ENCODE measurements around the gene CAGE1. TPM values are rescaled to one million over a fixed set of nuclear protein-coding genes. Genes with fewer than 3 reads are reported as not detected.

The CAGE1 gene
- total RNA-seq, 1 experiment from 2014 or later, result not detected

DNA sequence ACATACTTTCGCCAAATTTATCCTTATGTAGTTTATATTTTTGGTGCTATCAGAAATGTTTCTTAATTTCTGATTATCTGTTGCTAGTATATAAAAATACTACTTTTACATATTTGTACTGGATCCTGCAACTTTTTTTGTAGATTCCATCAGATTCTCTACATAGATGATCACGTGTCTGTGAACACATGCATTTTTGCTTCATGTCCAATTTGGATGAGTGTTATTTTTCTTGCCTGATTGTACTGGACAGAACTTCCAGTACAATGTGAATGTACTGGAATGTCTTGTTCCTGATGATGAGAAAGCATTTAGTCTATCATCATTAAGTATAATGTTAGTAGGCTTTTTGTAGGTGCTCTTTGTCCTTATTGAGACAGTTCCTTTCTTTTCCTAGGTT, 51.5 kb downstream of the CAGE1 start:
- Mint-ChIP-seq H3K4me3 (ENCODE audit: low read depth, unreplicated experiment) (no peak overlapping the region), H3K27me3 (ENCODE audit: unreplicated experiment) (no peaks in the 10 kb centered on the region), H3K27ac (ENCODE audit: unreplicated experiment) (no peak overlapping the region), H3K36me3 (ENCODE audit: insufficient read depth, unreplicated experiment) (peaks cover 5% of the 10 kb centered on the region), H3K4me1 (ENCODE audit: low read depth, unreplicated experiment) (no peaks in the 10 kb centered on the region), H3K9me3 (ENCODE audit: low read depth, unreplicated experiment) (no peaks in the 10 kb centered on the region)
- no peak for DNase-seq
- intact Hi-C loops (cut with micrococcal nuclease; ENCODE audit: unreplicated experiment), result no loop called here
- CTCF ChIA-PET, result no interaction called here
- TF ChIP-seq, protein P1, sequence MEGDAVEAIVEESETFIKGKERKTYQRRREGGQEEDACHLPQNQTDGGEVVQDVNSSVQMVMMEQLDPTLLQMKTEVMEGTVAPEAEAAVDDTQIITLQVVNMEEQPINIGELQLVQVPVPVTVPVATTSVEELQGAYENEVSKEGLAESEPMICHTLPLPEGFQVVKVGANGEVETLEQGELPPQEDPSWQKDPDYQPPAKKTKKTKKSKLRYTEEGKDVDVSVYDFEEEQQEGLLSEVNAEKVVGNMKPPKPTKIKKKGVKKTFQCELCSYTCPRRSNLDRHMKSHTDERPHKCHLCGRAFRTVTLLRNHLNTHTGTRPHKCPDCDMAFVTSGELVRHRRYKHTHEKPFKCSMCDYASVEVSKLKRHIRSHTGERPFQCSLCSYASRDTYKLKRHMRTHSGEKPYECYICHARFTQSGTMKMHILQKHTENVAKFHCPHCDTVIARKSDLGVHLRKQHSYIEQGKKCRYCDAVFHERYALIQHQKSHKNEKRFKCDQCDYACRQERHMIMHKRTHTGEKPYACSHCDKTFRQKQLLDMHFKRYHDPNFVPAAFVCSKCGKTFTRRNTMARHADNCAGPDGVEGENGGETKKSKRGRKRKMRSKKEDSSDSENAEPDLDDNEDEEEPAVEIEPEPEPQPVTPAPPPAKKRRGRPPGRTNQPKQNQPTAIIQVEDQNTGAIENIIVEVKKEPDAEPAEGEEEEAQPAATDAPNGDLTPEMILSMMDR (IDR thresholded peaks at IDR 0.05; ENCODE audit: unreplicated experiment), result no peak
- BruUV-seq (replicated peaks), result no TSS peak

DNA sequence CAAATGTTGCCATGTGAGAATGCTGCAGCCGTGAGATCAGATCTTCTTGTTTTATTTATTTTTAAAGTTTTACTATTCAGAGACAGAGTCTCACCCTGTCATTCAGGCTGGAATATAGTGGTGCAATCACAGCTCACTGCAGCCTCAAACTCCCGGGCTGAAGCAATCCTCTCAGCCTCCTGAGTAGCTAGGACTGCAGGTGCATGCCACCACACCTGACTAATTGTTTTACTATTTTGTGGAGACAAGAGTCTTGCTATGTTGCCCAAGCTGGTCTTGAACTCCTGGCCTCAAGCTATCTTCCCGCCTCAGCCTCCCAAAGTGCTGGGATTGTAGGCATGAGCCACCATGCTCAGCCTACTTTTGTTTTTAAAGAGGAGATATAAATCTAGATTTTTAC, 54.0 kb downstream of the CAGE1 start:
- H3K27me3 Mint-ChIP-seq (ENCODE audit: unreplicated experiment), result no peaks in the 10 kb centered on the region
- no peaks in the 10 kb centered on the region for H3K9me3 Mint-ChIP-seq (ENCODE audit: low read depth, unreplicated experiment)
- intact Hi-C loops (cut with micrococcal nuclease; ENCODE audit: unreplicated experiment), result no loop called here
- H3K4me3 Mint-ChIP-seq (ENCODE audit: low read depth, unreplicated experiment), result no peak overlapping the region
- no peak overlapping the region for H3K27ac Mint-ChIP-seq (ENCODE audit: unreplicated experiment)
- H3K4me1 Mint-ChIP-seq (ENCODE audit: low read depth, unreplicated experiment), result no peaks in the 10 kb centered on the region
- BruUV-seq (replicated peaks), result no TSS peak
- CTCF ChIA-PET, result no interaction called here
- TF ChIP-seq, protein P1 (IDR thresholded peaks at IDR 0.05; ENCODE audit: unreplicated experiment), result no peak
- H3K36me3 Mint-ChIP-seq (ENCODE audit: insufficient read depth, unreplicated experiment), result peaks cover 5% of the 10 kb centered on the region
- no peak for DNase-seq

DNA sequence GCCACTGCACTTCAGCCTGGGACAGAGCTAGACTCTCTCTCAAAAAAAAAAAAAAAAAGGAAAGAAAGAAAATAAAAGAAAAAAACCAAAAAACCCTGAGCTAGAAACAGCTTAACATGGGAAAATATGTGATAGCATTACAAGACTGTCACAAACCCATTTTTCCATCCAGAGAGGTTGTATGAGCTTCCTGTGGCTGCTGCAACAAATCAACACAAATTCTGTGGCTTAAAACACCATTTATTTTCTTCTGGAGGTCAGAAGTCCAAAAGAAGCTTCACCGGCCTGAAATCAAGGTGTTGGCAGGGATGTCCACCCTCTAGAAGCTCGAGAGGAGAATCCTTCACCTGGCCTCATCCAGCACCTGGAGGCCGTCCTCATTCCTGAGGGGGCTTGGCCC, 54.9 kb downstream of the CAGE1 start:
- Mint-ChIP-seq H3K9me3 (ENCODE audit: low read depth, unreplicated experiment) (no peaks in the 10 kb centered on the region), H3K4me1 (ENCODE audit: low read depth, unreplicated experiment) (no peaks in the 10 kb centered on the region), H3K27ac (ENCODE audit: unreplicated experiment) (no peak overlapping the region), H3K36me3 (ENCODE audit: insufficient read depth, unreplicated experiment) (peaks cover 5% of the 10 kb centered on the region), H3K4me3 (ENCODE audit: low read depth, unreplicated experiment) (no peak overlapping the region), H3K27me3 (ENCODE audit: unreplicated experiment) (no peaks in the 10 kb centered on the region)
- intact Hi-C loops (cut with micrococcal nuclease; ENCODE audit: unreplicated experiment), result no loop called here
- TF ChIP-seq, protein P1 (IDR thresholded peaks at IDR 0.05; ENCODE audit: unreplicated experiment), result no peak
- BruUV-seq (replicated peaks), result no TSS peak
- no peak for DNase-seq
- CTCF ChIA-PET, result no interaction called here

DNA sequence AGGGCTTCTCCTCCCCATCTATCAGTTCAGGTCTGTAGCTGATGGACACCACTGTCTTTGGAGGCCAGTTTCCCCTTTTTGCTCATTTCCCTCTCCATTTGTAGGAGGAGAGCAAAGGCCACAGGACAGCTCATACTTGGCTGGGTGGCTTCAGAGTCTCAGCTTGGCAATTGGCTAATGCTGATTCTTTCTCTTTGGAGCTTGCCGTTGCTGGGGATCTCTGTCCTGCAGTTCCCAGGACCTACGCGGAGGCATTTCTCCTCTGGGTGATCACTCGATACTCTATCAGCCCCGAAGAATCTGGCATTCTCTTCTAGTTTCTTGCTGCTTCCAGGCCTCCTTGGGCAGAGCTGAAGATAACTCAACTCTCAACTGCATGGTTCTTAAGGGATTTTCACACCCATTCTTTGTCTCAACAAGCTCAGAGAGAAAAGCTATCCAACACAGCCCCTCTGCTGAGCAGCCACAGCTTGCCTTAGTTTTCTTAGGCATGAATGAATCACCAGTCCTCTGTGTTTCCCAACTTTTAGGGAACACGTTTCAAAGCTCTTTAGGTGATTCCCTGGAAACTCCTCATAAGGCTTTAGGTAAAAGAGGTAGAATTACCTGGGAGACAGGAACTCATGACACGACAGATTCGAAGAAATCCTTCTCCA, 57.3 kb downstream of the CAGE1 start:
- no peak overlapping the region for H3K27ac Mint-ChIP-seq (ENCODE audit: unreplicated experiment)
- DNase-seq, result no peak
- intact Hi-C loops (cut with micrococcal nuclease; ENCODE audit: unreplicated experiment), result no loop called here
- no peaks in the 10 kb centered on the region for H3K9me3 Mint-ChIP-seq (ENCODE audit: low read depth, unreplicated experiment)
- H3K4me1 Mint-ChIP-seq (ENCODE audit: low read depth, unreplicated experiment), result no peaks in the 10 kb centered on the region
- TF ChIP-seq, protein P1 (IDR thresholded peaks at IDR 0.05; ENCODE audit: unreplicated experiment), result no peak
- peaks cover 5% of the 10 kb centered on the region for H3K36me3 Mint-ChIP-seq (ENCODE audit: insufficient read depth, unreplicated experiment)
- BruUV-seq (replicated peaks), result no TSS peak
- H3K27me3 Mint-ChIP-seq (ENCODE audit: unreplicated experiment), result no peaks in the 10 kb centered on the region
- CTCF ChIA-PET, result interaction anchor here (0.6 kb wide), 1 partner anchor 35 kb away, joined by 5 read pairs; no protein-coding TSS in a partner anchor
- no peak overlapping the region for H3K4me3 Mint-ChIP-seq (ENCODE audit: low read depth, unreplicated experiment)

Data from Calu3 (cell line).